ENCODE results near the gene F5.

Gene F5

GRCh38 chr1:169615803-169616202 lies 29.5 kb upstream of the F5 start:
- Histone ChIP-seq H3K9ac (ENCODE audit: low read depth in 1 of 2, low read length in 2 of 2) (no peak overlapping the region), H3K27ac (ENCODE audit: low read depth in 2 of 2, low read length in 2 of 2) (no peak overlapping the region), H3K36me3 (ENCODE audit: control insufficient read depth in 2 of 2, insufficient read depth in 2 of 2, low read length in 2 of 2) (no peaks in the 10 kb centered on the region), H3K4me1 (ENCODE audit: control insufficient read depth in 2 of 2, insufficient read depth in 2 of 2, low read length in 2 of 2) (no peaks in the 10 kb centered on the region), H3K27me3 (ENCODE audit: control insufficient read depth in 2 of 2, insufficient read depth in 2 of 2, low read length in 2 of 2) (peaks cover 4% of the 10 kb centered on the region in 2 donors), H3K4me3 (ENCODE audit: low read length in 2 of 2) (no peak overlapping the region), H3K9me3 (ENCODE audit: control insufficient read depth in 2 of 2, low read length in 2 of 2) (no peaks in the 10 kb centered on the region)

GRCh38 chr1:169610858-169611257 lies 24.6 kb upstream of the F5 start:
- Histone ChIP-seq H3K4me1 (ENCODE audit: control insufficient read depth in 2 of 2, insufficient read depth in 2 of 2, low read length in 2 of 2) (no peaks in the 10 kb centered on the region), H3K9ac (ENCODE audit: low read depth in 1 of 2, low read length in 2 of 2) (no peak overlapping the region), H3K27ac (ENCODE audit: low read depth in 2 of 2, low read length in 2 of 2) (no peak overlapping the region), H3K36me3 (ENCODE audit: control insufficient read depth in 2 of 2, insufficient read depth in 2 of 2, low read length in 2 of 2) (no peaks in the 10 kb centered on the region), H3K9me3 (ENCODE audit: control insufficient read depth in 2 of 2, low read length in 2 of 2) (no peaks in the 10 kb centered on the region), H3K27me3 (ENCODE audit: control insufficient read depth in 2 of 2, insufficient read depth in 2 of 2, low read length in 2 of 2) (peaks cover 4% of the 10 kb centered on the region in 2 donors), H3K4me3 (ENCODE audit: low read length in 2 of 2) (no peak overlapping the region)

GRCh38 chr1:169610108-169610507 lies 23.8 kb upstream of the F5 start:
- no peak overlapping the region for H3K27ac ChIP-seq (ENCODE audit: low read depth in 2 of 2, low read length in 2 of 2)
- H3K36me3 ChIP-seq (ENCODE audit: control insufficient read depth in 2 of 2, insufficient read depth in 2 of 2, low read length in 2 of 2) = no peaks in the 10 kb centered on the region
- H3K27me3 ChIP-seq (ENCODE audit: control insufficient read depth in 2 of 2, insufficient read depth in 2 of 2, low read length in 2 of 2) = peaks cover 4% of the 10 kb centered on the region in 2 donors
- no peak overlapping the region for H3K4me3 ChIP-seq (ENCODE audit: low read length in 2 of 2)
- H3K9me3 ChIP-seq (ENCODE audit: control insufficient read depth in 2 of 2, low read length in 2 of 2) = no peaks in the 10 kb centered on the region
- H3K9ac ChIP-seq (ENCODE audit: low read depth in 1 of 2, low read length in 2 of 2) = no peak overlapping the region
- peaks cover 0 to 3% of the 10 kb centered on the region in 2 donors for H3K4me1 ChIP-seq (ENCODE audit: control insufficient read depth in 2 of 2, insufficient read depth in 2 of 2, low read length in 2 of 2)

- no peaks in the 10 kb centered on the region for H3K9me3 ChIP-seq (ENCODE audit: control insufficient read depth in 2 of 2, low read length in 2 of 2)
- peaks cover 0 to 4% of the 10 kb centered on the region in 2 donors for H3K4me1 ChIP-seq (ENCODE audit: control insufficient read depth in 2 of 2, insufficient read depth in 2 of 2, low read length in 2 of 2)
- H3K27ac ChIP-seq (ENCODE audit: low read depth in 2 of 2, low read length in 2 of 2) = no peak overlapping the region
- no peaks in the 10 kb centered on the region for H3K27me3 ChIP-seq (ENCODE audit: control insufficient read depth in 2 of 2, insufficient read depth in 2 of 2, low read length in 2 of 2)
- H3K36me3 ChIP-seq (ENCODE audit: control insufficient read depth in 2 of 2, insufficient read depth in 2 of 2, low read length in 2 of 2) = no peaks in the 10 kb centered on the region
- no peak overlapping the region for H3K9ac ChIP-seq (ENCODE audit: low read depth in 1 of 2, low read length in 2 of 2)
- no peak overlapping the region for H3K4me3 ChIP-seq (ENCODE audit: low read length in 2 of 2)
These were observed 21.9 kb upstream of the F5 start for GRCh38 chr1:169608226-169608625.

GRCh38 chr1:169604781-169605560 lies 18.7 kb upstream of the F5 start:
- Histone ChIP-seq H3K27ac (ENCODE audit: low read depth in 2 of 2, low read length in 2 of 2) (no peak overlapping the region), H3K9ac (ENCODE audit: low read depth in 1 of 2, low read length in 2 of 2) (no peak overlapping the region), H3K4me1 (ENCODE audit: control insufficient read depth in 2 of 2, insufficient read depth in 2 of 2, low read length in 2 of 2) (peaks cover 0 to 4% of the 10 kb centered on the region in 2 donors), H3K27me3 (ENCODE audit: control insufficient read depth in 2 of 2, insufficient read depth in 2 of 2, low read length in 2 of 2) (no peaks in the 10 kb centered on the region), H3K36me3 (ENCODE audit: control insufficient read depth in 2 of 2, insufficient read depth in 2 of 2, low read length in 2 of 2) (no peaks in the 10 kb centered on the region), H3K4me3 (ENCODE audit: low read length in 2 of 2) (no peak overlapping the region), H3K9me3 (ENCODE audit: control insufficient read depth in 2 of 2, low read length in 2 of 2) (no peaks in the 10 kb centered on the region)

- no peak overlapping the region for H3K4me3 ChIP-seq (ENCODE audit: low read length in 2 of 2)
- no peaks in the 10 kb centered on the region for H3K9me3 ChIP-seq (ENCODE audit: control insufficient read depth in 2 of 2, low read length in 2 of 2)
These were observed 15.0 kb upstream of the F5 start for GRCh38 chr1:169601096-169601881.

GRCh38 chr1:169595764-169596711 lies 9.8 kb upstream of the F5 start:
- no peak overlapping the region for H3K9ac ChIP-seq (ENCODE audit: low read depth in 1 of 2, low read length in 2 of 2)
- H3K9me3 ChIP-seq (ENCODE audit: control insufficient read depth in 2 of 2, low read length in 2 of 2) = no peaks in the 10 kb centered on the region
- peaks cover 0 to 2% of the 10 kb centered on the region in 2 donors for H3K27me3 ChIP-seq (ENCODE audit: control insufficient read depth in 2 of 2, insufficient read depth in 2 of 2, low read length in 2 of 2)
- H3K4me3 ChIP-seq (ENCODE audit: low read length in 2 of 2) = no peak overlapping the region
- no peaks in the 10 kb centered on the region for H3K36me3 ChIP-seq (ENCODE audit: control insufficient read depth in 2 of 2, insufficient read depth in 2 of 2, low read length in 2 of 2)
- H3K4me1 ChIP-seq (ENCODE audit: control insufficient read depth in 2 of 2, insufficient read depth in 2 of 2, low read length in 2 of 2) = no peaks in the 10 kb centered on the region
- H3K27ac ChIP-seq (ENCODE audit: low read depth in 2 of 2, low read length in 2 of 2) = no peak overlapping the region

More at GRCh38 chr1:169601096-169601881, 15.0 kb upstream of the F5 start:
- Histone ChIP-seq H3K27me3 (ENCODE audit: control insufficient read depth in 2 of 2, insufficient read depth in 2 of 2, low read length in 2 of 2) (peaks cover 0 to 2% of the 10 kb centered on the region in 2 donors), H3K27ac (ENCODE audit: low read depth in 2 of 2, low read length in 2 of 2) (no peak overlapping the region), H3K9ac (ENCODE audit: low read depth in 1 of 2, low read length in 2 of 2) (no peak overlapping the region), H3K36me3 (ENCODE audit: control insufficient read depth in 2 of 2, insufficient read depth in 2 of 2, low read length in 2 of 2) (no peaks in the 10 kb centered on the region), H3K4me1 (ENCODE audit: control insufficient read depth in 2 of 2, insufficient read depth in 2 of 2, low read length in 2 of 2) (peaks cover 0 to 4% of the 10 kb centered on the region in 2 donors)

GRCh38 chr1:169594391-169594790 lies 8.1 kb upstream of the F5 start:
- Histone ChIP-seq H3K9ac (ENCODE audit: low read depth in 1 of 2, low read length in 2 of 2) (no peak overlapping the region), H3K36me3 (ENCODE audit: control insufficient read depth in 2 of 2, insufficient read depth in 2 of 2, low read length in 2 of 2) (no peaks in the 10 kb centered on the region), H3K9me3 (ENCODE audit: control insufficient read depth in 2 of 2, low read length in 2 of 2) (no peaks in the 10 kb centered on the region), H3K27me3 (ENCODE audit: control insufficient read depth in 2 of 2, insufficient read depth in 2 of 2, low read length in 2 of 2) (peaks cover 0 to 2% of the 10 kb centered on the region in 2 donors), H3K4me3 (ENCODE audit: low read length in 2 of 2) (no peak overlapping the region), H3K27ac (ENCODE audit: low read depth in 2 of 2, low read length in 2 of 2) (no peak overlapping the region), H3K4me1 (ENCODE audit: control insufficient read depth in 2 of 2, insufficient read depth in 2 of 2, low read length in 2 of 2) (no peaks in the 10 kb centered on the region)

- Histone ChIP-seq H3K27ac (ENCODE audit: low read depth in 2 of 2, low read length in 2 of 2) (no peak overlapping the region), H3K9me3 (ENCODE audit: control insufficient read depth in 2 of 2, low read length in 2 of 2) (no peaks in the 10 kb centered on the region), H3K27me3 (ENCODE audit: control insufficient read depth in 2 of 2, insufficient read depth in 2 of 2, low read length in 2 of 2) (peaks cover 0 to 2% of the 10 kb centered on the region in 2 donors), H3K36me3 (ENCODE audit: control insufficient read depth in 2 of 2, insufficient read depth in 2 of 2, low read length in 2 of 2) (no peaks in the 10 kb centered on the region), H3K4me1 (ENCODE audit: control insufficient read depth in 2 of 2, insufficient read depth in 2 of 2, low read length in 2 of 2) (peaks cover 6 to 8% of the 10 kb centered on the region in 2 donors), H3K9ac (ENCODE audit: low read depth in 1 of 2, low read length in 2 of 2) (no peak overlapping the region), H3K4me3 (ENCODE audit: low read length in 2 of 2) (no peak overlapping the region)
These were observed 4.7 kb upstream of the F5 start for GRCh38 chr1:169590932-169591331.
